G401 (cell line): ENCODE results near the gene TINAGL1. TPM values are rescaled to one million over a fixed set of nuclear protein-coding genes. Genes with fewer than 3 reads are reported as not detected.

Experiments used
- DNase-seq: peaks from one replicate; pipeline ENCODE4 v3.0.0-alpha.2; 2015; ENCODE audit warnings: low spot score
- in situ Hi-C: cut with HindIII; loops from 2 replicates; pipeline ENCODE4 v1.10.0; 2016; ENCODE audit warnings: low sequenced_read_pairs, mixed read lengths
- total RNA-seq: library from RNA; depleted of rRNA; stranded (reverse); fragments of >200 nt; shearing (Covaris generic); gene quantifications from 2 replicates; pipeline ENCODE4 v1.2.3, GENCODE V29; 2014

The TINAGL1 gene
- total RNA-seq, 1 experiment from 2014 or later = 61.7 TPM

DNA sequence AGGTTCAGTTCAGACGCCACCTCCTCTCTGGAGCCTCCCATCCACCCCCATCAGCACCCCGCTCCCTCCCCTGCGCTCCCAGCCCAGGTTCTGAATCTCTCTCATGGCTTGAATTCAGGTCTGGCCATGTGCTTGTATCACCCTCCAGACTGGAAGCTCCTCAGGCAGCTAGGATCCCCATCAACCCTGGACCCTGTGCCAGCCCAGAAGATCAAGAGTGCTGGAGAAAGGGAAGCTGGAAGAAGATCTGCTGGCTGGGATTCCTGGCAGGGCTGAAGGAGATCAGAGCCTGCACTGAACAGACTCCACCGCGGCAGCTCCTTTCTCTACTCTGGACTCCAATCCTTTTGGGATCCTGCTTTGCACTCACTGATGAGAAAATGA, 11.7 kb upstream of the TINAGL1 start:
- in situ Hi-C loops = no loop called here
- DNase-seq = peak; percentile 72

DNA sequence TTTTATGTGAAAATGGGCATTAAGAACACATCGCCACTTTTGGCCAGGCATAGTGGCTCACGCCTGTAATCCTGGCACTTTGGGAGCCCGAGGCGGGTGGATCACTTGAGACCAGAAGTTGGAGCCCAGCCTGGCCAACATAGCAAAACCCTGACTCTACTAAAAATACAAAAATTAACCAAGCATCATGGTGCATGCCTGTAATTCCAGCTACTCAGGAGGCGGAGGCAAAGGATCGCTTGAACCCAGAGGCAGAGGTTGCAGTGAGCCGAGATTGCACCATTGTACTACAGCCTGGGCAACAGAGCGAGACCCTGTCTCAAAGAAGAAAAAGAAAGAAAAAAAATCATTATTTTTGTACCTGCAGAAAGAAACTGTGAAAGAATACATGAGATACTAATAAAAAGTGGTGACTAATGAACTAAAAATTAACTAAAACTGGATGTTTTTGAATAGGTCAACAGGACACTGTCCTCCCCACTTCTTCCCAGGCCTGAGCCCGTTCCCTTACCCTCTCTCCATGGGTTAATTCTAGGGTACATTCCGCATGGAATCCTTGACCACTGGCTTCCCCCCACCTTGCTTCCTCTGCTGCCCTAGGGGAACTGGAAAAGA, 8.3 kb upstream of the TINAGL1 start:
- no peak for DNase-seq
- in situ Hi-C loops = no loop called here

DNA sequence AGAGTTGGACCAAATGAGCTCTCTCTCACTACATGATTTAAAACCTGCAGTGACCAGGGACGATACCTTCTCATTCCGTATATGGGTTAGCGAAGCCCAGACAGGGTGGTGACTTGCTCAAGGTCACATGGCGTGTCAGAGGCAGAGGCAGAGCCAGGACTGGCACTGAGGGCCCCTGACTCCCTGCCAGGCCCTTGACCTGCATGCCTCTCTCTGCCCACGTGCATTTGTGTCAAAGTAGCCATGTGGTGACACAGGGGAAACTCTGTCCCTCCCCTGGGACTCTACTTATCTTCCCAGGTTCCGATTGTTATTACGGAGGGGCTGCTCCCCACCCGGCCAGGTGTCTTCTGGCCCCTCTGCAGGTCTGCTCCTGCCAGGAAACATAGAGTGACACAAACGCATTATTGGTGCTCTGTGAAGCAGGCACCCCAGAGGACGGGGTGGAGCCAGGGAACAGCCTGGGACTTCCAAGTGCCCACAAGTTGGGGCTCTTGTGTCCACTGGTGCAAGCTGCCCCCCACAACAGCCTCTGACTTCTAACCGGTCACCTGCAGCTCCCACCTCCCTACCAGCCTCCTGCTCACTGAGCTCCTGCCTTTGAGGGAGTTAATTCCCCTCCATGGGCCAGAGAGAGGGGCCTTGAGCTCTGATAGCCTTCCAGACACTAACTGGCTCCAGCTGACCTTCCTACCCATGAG, 7.3 kb upstream of the TINAGL1 start:
- in situ Hi-C loops = no loop called here
- no peak for DNase-seq

DNA sequence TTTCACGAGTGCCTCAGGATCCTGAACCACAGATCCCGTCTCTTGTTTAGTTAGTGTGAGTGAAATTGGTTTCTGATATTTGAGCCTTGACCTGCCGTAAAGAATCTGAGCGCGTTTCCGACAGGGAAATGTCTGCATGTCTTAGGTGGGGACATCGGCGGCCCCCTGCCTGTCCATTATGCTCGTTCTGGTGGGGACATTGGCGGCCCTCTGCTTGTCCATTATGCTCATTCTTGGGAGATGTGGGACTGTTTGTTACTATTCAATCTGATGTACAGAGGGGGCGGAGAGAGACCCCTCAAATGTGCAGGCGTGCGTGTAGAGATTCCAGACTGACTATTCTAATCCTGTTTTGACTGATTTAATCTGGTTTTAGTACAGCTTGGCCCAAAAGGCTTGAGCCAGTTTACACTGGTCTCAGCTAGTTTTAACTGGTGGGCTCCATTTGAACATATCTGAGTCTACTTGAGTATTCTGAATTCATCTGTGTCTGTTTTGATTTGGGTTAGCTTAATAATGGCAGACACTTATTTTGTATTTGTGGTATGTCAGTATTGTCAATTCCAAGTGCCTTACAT, 6.6 kb upstream of the TINAGL1 start:
- in situ Hi-C loops = no loop called here
- no peak for DNase-seq

DNA sequence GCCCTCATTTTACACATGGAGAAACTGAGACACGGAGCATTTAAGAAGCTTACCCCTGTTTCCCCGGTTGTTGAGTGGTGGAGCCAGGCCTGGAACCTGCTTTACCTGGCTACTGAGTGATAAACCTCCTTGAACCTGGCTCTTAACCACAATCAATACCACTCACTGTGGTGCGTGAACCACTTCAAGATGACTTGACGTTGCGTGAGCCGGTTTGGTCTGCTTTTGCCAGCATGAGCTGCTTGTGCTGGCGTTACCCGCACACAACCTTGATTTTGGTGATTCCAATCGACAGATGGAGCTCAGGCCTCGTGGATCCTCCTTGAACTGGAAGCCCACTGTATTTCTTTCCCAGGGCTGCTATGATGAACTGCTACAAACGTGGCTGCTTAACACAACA, 6.1 kb upstream of the TINAGL1 start:
- in situ Hi-C loops = no loop called here

DNA sequence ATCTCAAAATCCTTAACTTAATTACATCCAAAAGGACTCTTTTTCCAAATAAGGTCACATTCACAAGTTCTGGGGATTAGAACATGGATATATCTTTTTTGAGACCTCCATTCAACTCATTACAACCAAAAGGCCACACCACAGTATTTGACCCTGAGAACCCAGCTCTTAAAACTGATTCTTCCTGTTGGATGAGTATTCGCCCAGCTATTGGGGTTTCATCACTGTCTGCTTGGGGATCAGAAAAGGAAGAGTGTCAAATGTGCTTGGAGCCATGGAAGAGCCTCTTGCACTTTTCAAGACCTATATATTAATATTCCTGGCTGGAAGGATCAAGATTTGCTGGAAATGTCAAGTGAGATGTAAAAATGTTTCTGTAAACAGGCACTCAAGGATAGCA, 5.4 kb upstream of the TINAGL1 start:
- no peak for DNase-seq
- in situ Hi-C loops = no loop called here

More for the DNA sequence above, 6.1 kb upstream of the TINAGL1 start:
- DNase-seq = no peak

DNA sequence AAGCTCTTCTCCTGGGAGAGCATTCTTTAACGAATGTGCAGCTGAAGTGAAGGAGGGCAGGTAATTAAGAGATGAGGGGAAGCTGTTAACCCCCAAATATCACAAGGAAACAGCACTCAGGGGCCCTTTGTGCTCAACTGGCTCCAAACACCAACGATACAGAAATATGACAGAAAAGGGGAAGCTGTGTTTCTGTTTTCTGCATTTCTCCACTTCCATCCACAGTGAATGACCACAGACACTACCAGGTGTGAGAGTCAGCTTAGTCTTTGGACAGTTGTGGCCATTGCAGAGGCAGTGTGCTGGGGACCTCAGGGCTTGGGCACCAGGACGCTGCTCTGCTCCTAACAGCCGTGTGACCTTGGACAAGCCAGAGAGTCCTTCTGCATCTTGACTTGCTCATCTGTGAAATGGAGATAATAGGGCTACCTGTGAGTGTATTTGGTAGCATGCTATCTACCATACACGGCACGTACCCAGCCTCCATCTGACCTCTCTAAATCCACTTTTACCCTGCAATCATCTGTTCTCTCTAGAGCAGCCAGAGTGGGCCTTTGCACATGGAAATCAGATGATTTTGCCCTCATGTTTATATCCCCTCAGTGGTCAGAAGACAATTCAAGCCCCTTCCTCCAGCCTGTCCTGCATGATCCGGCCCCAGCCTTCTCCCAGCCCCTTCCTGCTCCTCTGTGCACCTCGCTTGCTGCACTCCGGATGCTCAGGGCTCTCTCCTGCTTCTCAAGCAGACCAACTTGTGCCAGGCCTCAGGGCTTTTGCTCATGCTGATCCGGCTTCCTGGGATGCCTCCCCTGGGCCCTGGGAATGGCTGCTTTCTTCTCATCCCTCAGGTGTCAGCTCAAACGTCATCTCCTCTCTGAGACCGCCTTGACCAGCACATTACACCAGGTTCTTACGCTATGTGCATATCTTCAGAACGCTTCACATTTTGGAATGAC, 4.7 kb upstream of the TINAGL1 start:
- DNase-seq = no peak
- in situ Hi-C loops = no loop called here

DNA sequence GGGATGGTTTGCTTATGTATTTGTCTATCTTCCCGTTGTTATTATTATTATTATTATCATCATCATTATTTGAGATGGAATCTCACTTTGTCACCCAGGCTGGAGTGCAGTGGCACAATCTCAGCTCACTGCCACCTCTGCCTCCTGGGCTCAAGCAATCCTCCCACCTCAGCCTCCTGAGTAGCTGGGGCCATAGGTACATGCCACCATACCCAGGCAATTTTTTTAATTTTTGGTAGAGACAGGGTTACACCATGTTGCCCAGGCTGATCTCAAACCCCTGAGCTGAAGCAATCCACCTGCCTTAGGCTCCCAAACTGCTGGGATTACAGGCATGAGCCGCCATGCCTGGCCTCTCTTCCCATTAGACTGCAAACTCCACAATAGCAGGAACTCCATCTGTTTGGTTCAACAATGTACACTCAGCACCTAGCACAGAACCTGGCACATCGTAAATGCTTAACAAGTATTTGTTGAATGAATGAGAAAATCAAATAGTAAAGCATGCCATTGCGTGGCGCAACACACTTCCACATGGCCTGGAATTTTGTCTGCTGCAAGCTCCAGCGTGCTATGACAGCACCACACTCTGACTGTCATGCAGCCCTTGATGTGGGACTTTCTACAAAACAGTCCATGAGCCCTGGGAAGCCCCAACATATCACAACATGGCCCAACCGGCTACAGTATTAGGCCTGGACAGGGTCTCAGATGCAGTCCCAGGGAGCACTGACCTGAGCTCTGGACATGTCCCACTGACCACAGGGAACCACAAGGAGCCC, 3.8 kb upstream of the TINAGL1 start:
- in situ Hi-C loops = no loop called here

DNA sequence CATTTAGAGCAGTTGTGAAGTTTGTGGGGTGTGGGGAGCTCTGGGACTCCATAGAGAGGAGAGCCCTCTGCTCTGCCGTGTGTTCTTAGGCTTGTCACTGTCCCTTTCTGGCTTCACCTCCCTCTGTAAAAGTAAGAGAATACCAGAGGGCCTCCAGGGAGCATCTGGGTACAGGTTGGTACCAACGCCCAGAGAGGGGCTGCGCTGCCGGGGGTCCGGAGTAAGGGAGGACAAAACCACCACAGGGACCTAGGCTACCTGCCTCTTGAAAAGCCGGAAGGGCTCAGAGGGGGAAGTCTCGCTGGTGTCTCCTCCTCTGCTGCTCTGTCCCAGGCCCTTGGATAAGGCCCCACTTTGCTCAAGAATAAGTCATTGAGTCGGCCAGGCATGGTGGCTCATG, 3.1 kb upstream of the TINAGL1 start:
- no peak for DNase-seq
- in situ Hi-C loops = no loop called here

More for the DNA sequence above, 3.8 kb upstream of the TINAGL1 start:
- DNase-seq = no peak

DNA sequence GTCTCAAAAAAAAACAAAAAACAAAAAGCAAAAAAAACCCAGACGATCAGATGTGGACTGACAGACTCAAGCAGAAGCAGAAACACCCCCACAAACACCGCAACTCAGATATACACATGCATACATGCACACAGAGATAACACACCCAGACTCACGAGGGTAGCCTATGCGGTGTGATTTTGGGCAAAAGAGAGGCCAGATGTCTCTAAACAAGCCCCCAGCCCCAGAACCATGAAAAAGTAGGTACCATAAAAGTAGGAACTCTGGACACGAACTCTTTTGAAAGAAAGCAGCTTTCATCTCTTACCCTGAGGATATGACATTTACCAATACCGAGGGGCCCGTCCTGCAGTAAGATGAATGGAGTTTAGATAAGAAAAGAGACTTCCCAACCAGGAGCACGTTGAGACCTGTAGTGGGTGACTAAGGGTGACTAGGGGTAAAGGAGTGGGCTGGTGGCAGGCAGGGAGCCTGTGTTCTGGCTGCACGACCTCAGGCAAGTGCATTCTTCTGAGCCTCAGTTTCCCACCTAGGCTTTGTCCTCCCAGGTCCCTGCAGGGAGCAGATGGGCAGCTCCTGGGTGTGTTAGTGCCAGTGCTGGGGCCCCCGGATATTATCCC, 1.5 kb upstream of the TINAGL1 start:
- in situ Hi-C loops = no loop called here
- no peak for DNase-seq

DNA sequence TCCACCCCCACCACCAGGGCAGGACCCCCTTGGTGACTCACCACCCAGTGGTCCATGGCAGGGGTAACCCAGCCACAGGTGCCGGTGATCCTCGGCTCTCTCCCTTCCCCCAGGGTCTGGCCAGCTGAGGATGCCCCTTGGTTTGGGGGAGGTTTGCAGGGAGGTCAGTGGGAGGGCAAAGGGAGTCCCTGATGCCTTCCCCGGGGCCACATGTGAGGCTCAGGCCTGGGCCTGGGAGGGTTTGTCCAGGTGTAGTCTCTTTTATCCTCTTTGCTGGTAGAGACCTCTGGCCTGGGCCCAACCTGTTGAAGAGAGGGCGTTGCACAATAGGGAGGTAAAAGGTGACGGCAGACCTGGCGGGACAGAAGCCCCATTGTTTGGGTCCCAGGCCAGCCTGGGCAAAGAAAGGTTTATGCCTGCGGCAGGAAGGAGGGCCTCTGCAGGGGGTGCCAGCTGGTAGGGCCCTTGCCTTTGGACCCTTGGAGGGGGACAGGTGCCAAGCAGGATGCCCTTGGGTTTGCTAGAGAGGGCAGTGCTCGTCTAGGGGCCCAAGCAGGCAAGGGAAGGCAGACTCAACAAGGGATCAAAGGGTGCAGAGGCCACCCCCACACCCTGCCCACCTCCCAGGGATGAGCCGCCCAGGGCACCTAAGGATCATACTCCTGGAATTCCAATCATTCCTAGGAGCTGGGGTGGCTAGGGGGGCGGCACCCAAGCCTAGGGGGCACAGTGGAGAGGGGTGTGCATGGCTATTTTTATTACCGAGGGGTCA, 760 bp upstream of the TINAGL1 start:
- no peak for DNase-seq
- in situ Hi-C loops = no loop called here

DNA sequence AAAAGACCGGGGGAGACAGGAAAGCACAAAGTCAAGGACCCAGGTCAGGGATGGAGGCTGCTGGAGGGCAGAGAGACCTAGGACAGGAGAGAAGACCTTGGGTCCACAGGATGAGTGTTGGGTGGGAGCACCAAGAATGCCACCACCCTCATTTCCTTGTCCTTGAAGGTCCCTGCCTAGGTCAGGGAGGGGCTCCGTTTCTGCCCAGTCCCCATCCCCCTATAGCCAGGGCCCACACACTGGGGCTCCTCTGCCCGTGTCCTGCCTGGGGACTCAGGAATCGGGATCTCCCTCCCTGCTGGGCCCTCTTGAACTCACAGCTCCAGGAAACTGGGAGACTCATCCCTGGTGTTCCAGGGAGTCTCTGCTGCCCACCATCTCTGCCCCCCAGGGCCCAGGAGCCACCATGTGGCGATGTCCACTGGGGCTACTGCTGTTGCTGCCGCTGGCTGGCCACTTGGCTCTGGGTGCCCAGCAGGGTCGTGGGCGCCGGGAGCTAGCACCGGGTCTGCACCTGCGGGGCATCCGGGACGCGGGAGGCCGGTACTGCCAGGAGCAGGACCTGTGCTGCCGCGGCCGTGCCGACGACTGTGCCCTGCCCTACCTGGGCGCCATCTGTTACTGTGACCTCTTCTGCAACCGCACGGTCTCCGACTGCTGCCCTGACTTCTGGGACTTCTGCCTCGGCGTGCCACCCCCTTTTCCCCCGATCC, 584 bp downstream of the TINAGL1 start:
- in situ Hi-C loops = no loop called here
- DNase-seq = no peak

DNA sequence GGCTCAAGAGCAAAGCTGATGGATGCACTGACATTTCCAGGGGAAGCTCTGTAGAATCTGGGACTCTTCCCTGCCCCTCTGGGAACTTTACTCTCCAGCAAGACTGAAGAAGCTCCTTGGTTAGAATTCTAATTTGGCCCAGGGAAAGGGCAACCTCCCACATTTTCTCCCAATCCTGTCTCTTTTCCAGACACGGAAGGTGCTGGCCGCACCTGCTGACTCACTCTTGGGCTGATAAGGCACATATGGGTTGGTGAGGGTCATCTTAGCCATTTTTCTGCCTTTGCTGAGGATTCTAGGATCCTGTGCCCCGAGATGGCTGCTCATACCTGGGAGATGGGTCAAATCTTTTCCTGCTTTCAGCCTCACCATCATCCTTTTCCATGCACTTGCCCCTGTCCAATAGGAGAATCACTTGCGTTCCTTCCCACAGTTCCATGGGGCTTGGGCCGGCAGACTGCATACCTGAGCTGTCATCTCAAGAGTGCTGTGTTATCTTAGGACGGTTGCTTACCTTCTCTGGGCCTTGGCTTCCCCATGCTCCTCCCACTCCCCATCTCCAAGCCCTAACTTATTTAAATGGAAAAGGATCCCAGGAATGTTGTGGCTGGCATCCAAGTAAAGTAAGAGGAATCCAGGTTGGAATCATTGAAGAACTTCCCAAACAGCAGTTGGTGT, 1.3 kb downstream of the TINAGL1 start:
- no peak for DNase-seq
- in situ Hi-C loops = no loop called here

DNA sequence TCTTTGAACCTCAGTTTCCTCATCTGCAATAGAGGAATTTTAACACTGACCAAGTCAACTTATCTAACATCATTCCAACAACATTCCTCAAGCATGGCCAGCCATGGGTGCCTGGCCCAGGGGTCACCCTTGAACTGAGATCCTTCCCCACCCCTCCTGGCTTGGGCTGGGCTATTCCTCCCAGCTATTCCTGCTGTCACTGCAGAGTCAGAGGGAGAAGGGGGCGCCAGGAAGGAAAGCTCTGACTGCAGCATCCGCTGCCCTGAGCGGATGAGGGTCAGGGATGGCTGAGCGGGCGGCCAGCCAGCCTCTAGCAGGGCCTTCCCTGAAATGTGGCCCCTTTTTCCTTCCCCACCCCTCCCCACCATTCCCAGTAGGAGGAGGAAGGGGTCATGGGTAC, 3.1 kb downstream of the TINAGL1 start:
- DNase-seq = no peak
- in situ Hi-C loops = no loop called here

DNA sequence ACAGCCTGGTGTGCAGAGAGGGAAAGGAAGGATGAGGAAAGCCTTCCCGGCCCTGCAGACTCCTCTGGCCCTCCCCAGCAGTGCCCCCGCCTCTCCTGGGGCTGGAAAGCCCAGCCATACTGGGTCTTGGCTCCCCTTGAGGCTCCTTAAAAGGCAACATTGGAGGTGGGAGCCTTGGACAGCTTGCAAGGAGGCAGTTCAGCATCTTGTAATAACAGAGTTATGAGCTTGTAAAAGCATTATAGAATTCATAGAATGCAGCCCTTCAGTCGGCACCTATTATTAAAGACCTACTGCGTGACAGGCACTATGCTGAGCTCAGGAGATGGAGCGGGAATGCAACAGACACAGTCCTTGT, 4.2 kb downstream of the TINAGL1 start:
- in situ Hi-C loops = no loop called here

DNA sequence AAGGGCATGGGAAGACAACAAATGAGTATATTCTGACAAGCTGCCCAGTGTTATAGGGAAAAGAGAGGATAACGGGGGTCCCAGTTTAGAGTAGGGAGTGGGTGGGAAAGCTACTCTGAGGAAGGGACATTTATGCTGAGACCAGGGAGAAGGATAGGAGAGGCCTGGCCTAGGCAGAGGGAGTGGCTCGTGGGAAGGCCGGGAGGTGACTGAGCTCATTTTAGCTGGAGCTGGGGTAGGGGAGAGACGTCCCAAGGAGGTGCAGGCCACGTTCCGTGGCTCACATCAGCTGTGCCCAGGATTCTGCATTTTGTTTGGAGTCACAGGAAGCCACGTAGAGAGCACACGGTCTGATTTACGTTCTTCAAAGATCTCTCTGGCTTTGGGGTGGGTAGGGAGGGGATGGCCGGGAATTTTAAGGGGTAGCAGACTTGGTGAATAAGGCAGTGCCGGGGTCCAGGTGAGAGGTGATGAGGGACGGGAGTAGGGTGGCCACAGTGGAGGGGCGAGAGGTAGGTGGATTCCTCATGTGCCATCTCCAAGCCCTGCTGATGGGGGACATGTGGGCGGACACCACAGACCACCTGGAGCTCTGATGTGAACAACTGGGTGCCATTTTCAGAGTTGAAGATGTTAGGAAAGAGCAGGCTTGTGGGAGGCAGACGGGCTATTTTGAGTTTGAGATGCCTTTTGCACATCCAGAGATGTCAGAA, 4.7 kb downstream of the TINAGL1 start:
- DNase-seq = no peak
- in situ Hi-C loops = no loop called here

More for the DNA sequence above, 4.2 kb downstream of the TINAGL1 start:
- no peak for DNase-seq
